Effector memory CD8-positive, alpha-beta T cell (primary cell): Measurements from ENCODE around the gene LIMS1.
"Not testable (repeated sequence)": the region's sequence is repeated elsewhere in the genome, so short reads cannot be mapped to it uniquely, and the experiment has no call there.

Experiments used
- ATAC-seq: fragments of 150-1000 bp; cut with Tn5 transposase; replicated peaks from 2 replicates; pipeline ENCODE4 v1.10.0; 2021; ENCODE audit warnings: mild to moderate bottlenecking, moderate library complexity
- DNase-seq, 3 experiments: peaks; one replicate each; pipeline ENCODE4 v3.0.0; 2021
- H3K27ac Mint-ChIP-seq, 2 donors: one replicate each; pipeline ENCODE4 v1.8.0; 2022; ENCODE audit warnings: mild to moderate bottlenecking in 2 of 2, mixed read lengths in 2 of 2, moderate library complexity in 2 of 2
- H3K27me3 Mint-ChIP-seq, 2 donors: one replicate each; pipeline ENCODE4 v1.8.0; 2022; ENCODE audit warnings: mixed read lengths in 2 of 2
- H3K36me3 Mint-ChIP-seq: one replicate; pipeline ENCODE4 v1.8.0; 2022; ENCODE audit warnings: mild to moderate bottlenecking, moderate library complexity, mixed read lengths; ENCODE audit not compliant: insufficient read depth
- H3K4me1 Mint-ChIP-seq, 2 donors: one replicate each; pipeline ENCODE4 v1.8.0; 2022; ENCODE audit warnings: low read depth in 2 of 2, mixed read lengths in 2 of 2
- H3K4me3 Mint-ChIP-seq, 2 donors: one replicate each; pipeline ENCODE4 v1.8.0; 2022; ENCODE audit warnings: mild to moderate bottlenecking in 2 of 2, mixed read lengths in 2 of 2, moderate library complexity in 2 of 2
- H3K9me3 Mint-ChIP-seq, 2 donors: one replicate each; pipeline ENCODE4 v1.8.0; 2022; ENCODE audit warnings: mixed read lengths in 2 of 2

The LIMS1 gene

GRCh38 chr2:108688818-108689756, 154.8 kb downstream of the LIMS1 start:
- not testable (repeated sequence) for H3K27me3 Mint-ChIP-seq, DNase-seq, ATAC-seq, H3K4me1 Mint-ChIP-seq, H3K4me3 Mint-ChIP-seq, H3K9me3 Mint-ChIP-seq, H3K27ac Mint-ChIP-seq
- H3K36me3 Mint-ChIP-seq: peaks cover 19% of the 10 kb centered on the region

- not testable (repeated sequence) for H3K27me3 Mint-ChIP-seq, H3K9me3 Mint-ChIP-seq, DNase-seq, H3K4me3 Mint-ChIP-seq, H3K4me1 Mint-ChIP-seq, H3K27ac Mint-ChIP-seq
- H3K36me3 Mint-ChIP-seq: peaks cover 11% of the 10 kb centered on the region
- ATAC-seq: peak; percentile 69
These were observed 155.7 kb downstream of the LIMS1 start for GRCh38 chr2:108690001-108690400.

GRCh38 chr2:108691447-108691846, 157.2 kb downstream of the LIMS1 start:
- Mint-ChIP-seq H3K27ac (no peak overlapping the region), H3K4me1 (no peaks in the 10 kb centered on the region), H3K27me3 (no peaks in the 10 kb centered on the region), H3K9me3 (no peaks in the 10 kb centered on the region), H3K36me3 (no peaks in the 10 kb centered on the region), H3K4me3 (no peak overlapping the region)
- DNase-seq (no peak), ATAC-seq (no peak)

- ATAC-seq: no peak
- Mint-ChIP-seq H3K4me1 (no peaks in the 10 kb centered on the region), H3K27me3 (peaks cover 0 to 10% of the 10 kb centered on the region in 2 donors), H3K36me3 (no peaks in the 10 kb centered on the region), H3K27ac (no peak overlapping the region), H3K9me3 (no peaks in the 10 kb centered on the region), H3K4me3 (no peak overlapping the region)
- DNase-seq: no peak
These were observed 166.9 kb downstream of the LIMS1 start for GRCh38 chr2:108701208-108701607.

GRCh38 chr2:108701806-108702205, 167.5 kb downstream of the LIMS1 start:
- no peak overlapping the region for H3K4me3 Mint-ChIP-seq
- DNase-seq (no peak), ATAC-seq (no peak)
- no peaks in the 10 kb centered on the region for H3K9me3 Mint-ChIP-seq
- no peaks in the 10 kb centered on the region for H3K4me1 Mint-ChIP-seq
- H3K27ac Mint-ChIP-seq: no peak overlapping the region
- H3K36me3 Mint-ChIP-seq: no peaks in the 10 kb centered on the region
- peaks cover 0 to 11% of the 10 kb centered on the region in 2 donors for H3K27me3 Mint-ChIP-seq

- no peak for ATAC-seq
- Mint-ChIP-seq H3K4me1 (no peaks in the 10 kb centered on the region), H3K27me3 (peaks cover 0 to 20% of the 10 kb centered on the region in 2 donors), H3K36me3 (no peaks in the 10 kb centered on the region), H3K4me3 (no peak overlapping the region), H3K9me3 (no peaks in the 10 kb centered on the region), H3K27ac (no peak overlapping the region)
- DNase-seq: no peak
These were observed 170.6 kb downstream of the LIMS1 start for GRCh38 chr2:108704871-108705270.

GRCh38 chr2:108707300-108707699, 173.0 kb downstream of the LIMS1 start:
- ATAC-seq (no peak), DNase-seq (no peak)
- no peak overlapping the region for H3K27ac Mint-ChIP-seq
- no peaks in the 10 kb centered on the region for H3K4me1 Mint-ChIP-seq
- peaks cover 0 to 20% of the 10 kb centered on the region in 2 donors for H3K27me3 Mint-ChIP-seq
- H3K9me3 Mint-ChIP-seq: no peaks in the 10 kb centered on the region
- H3K4me3 Mint-ChIP-seq: no peak overlapping the region
- no peaks in the 10 kb centered on the region for H3K36me3 Mint-ChIP-seq

- not testable (repeated sequence) for H3K27ac Mint-ChIP-seq, H3K27me3 Mint-ChIP-seq, ATAC-seq, H3K4me3 Mint-ChIP-seq, H3K9me3 Mint-ChIP-seq, DNase-seq
- H3K36me3 Mint-ChIP-seq: peaks cover 35% of the 10 kb centered on the region
- peaks cover 6 to 15% of the 10 kb centered on the region in 2 donors for H3K4me1 Mint-ChIP-seq
These were observed 182.7 kb downstream of the LIMS1 start for GRCh38 chr2:108716971-108717370.

- Mint-ChIP-seq H3K4me3 (peak within 1 kb of the TSS; percentile 95 to 97), H3K27ac (peak within 1 kb of the TSS; percentile 97 to 99), H3K36me3 (peaks cover 37% of the 10 kb centered on the region), H3K4me1 (peaks cover 12 to 26% of the 10 kb centered on the region in 2 donors), H3K27me3 (no peaks in the 10 kb centered on the region), H3K9me3 (no peaks in the 10 kb centered on the region)
- peak; percentile 92 to 95 (median 92) for DNase-seq
- peak; percentile 94 for ATAC-seq
These were observed 185.1 kb downstream of the LIMS1 start, which contains the start of gene RANBP2 for GRCh38 chr2:108719149-108720044. Gene RANBP2, plus strand, starts transcription at chr2:108719482. Its CDS starts 125 bp downstream, at chr2:108719607.

GRCh38 chr2:108726048-108726447, 191.8 kb downstream of the LIMS1 start:
- not testable (repeated sequence) for DNase-seq, H3K9me3 Mint-ChIP-seq, ATAC-seq, H3K27me3 Mint-ChIP-seq
- Mint-ChIP-seq H3K4me3 (peak overlapping the region in 1 of 2 donors; percentile 28), H3K4me1 (peaks cover 25 to 32% of the 10 kb centered on the region in 2 donors), H3K27ac (peak overlapping the region in 1 of 2 donors; percentile 38), H3K36me3 (peaks cover 42% of the 10 kb centered on the region)

- ATAC-seq, H3K4me1 Mint-ChIP-seq, DNase-seq, H3K4me3 Mint-ChIP-seq, H3K9me3 Mint-ChIP-seq, H3K27me3 Mint-ChIP-seq: not testable (repeated sequence)
- H3K36me3 Mint-ChIP-seq: peaks cover 76% of the 10 kb centered on the region
- H3K27ac Mint-ChIP-seq: peak overlapping the region; percentile 1 to 7
These were observed 200.4 kb downstream of the LIMS1 start for GRCh38 chr2:108734656-108735055.
